HL-60 (cell line): Measurements from ENCODE around the gene SNUPN.

Experiments
- CTCF ChIP-seq: IDR thresholded peaks from one replicate; pipeline ENCODE4 v1.5.1; 2011; ENCODE audit warnings: low read length, control low read depth, inconsistent platforms; ENCODE audit not compliant: insufficient read depth
- GABPA ChIP-seq: IDR thresholded peaks from 2 replicates; pipeline ENCODE4 v1.6.1; 2012; ENCODE audit warnings: low read depth
- POLR2AphosphoS5 ChIP-seq: IDR thresholded peaks from 2 replicates; pipeline ENCODE4 v1.6.1; 2012; ENCODE audit warnings: low read depth
- REST ChIP-seq: IDR thresholded peaks from 2 replicates; pipeline ENCODE4 v1.6.1; 2012; ENCODE audit warnings: low read depth; ENCODE audit not compliant: insufficient replicate concordance
- SPI1 ChIP-seq: IDR thresholded peaks from 2 replicates; pipeline ENCODE4 v1.6.1; 2012; ENCODE audit warnings: low read depth, mild to moderate bottlenecking, borderline replicate concordance

GRCh38 chr15:75583701-75584100 is 41.8 kb downstream of the SNUPN start:
- TF ChIP-seq CTCF = no peak
- TF ChIP-seq POLR2AphosphoS5 = no peak
- TF ChIP-seq REST = no peak
- TF ChIP-seq GABPA = no peak
- TF ChIP-seq SPI1 = no peak
